22Rv1 (cell line): ENCODE results near the gene KDM5C.

Source experiments
- H3K27ac ChIP-seq: fragments of 450-650 bp; 2 replicates; pipeline ENCODE4 v1.5.1; 2017
- CTCF ChIP-seq: fragments of 450-650 bp; IDR thresholded peaks from 2 replicates; pipeline ENCODE4 v1.5.1; 2017; ENCODE audit warnings: mild to moderate bottlenecking
- ZFX ChIP-seq: fragments of 450-650 bp; IDR thresholded peaks from 2 replicates; pipeline ENCODE4 v1.6.1; 2017; ENCODE audit warnings: antibody characterized with exemption, borderline replicate concordance

KDM5C gene

GRCh38 chrX:53160297-53160983 is 64.6 kb downstream of the KDM5C start:
- H3K27ac ChIP-seq = no peak overlapping the region
- no peak for TF ChIP-seq CTCF
- no peak for TF ChIP-seq ZFX

- TF ChIP-seq CTCF = no peak
- TF ChIP-seq ZFX = no peak
- no peak overlapping the region for H3K27ac ChIP-seq
These were observed 65.8 kb downstream of the KDM5C start for GRCh38 chrX:53159184-53159583.

- H3K27ac ChIP-seq = no peak overlapping the region
- no peak for TF ChIP-seq CTCF
These were observed 68.8 kb downstream of the KDM5C start for GRCh38 chrX:53156207-53156596.

- TF ChIP-seq ZFX (no peak), CTCF (no peak)
- H3K27ac ChIP-seq = no peak overlapping the region
These were observed 69.3 kb downstream of the KDM5C start for GRCh38 chrX:53155512-53156206.

- no peak for TF ChIP-seq ZFX
- no peak for TF ChIP-seq CTCF
- no peak overlapping the region for H3K27ac ChIP-seq
These were observed 71.4 kb downstream of the KDM5C start for GRCh38 chrX:53153581-53153980.
